Breast epithelium (tissue), 3 donors: Measurements from ENCODE around the gene RARRES2.
"Not testable (repeated sequence)": the region's sequence is repeated elsewhere in the genome, so short reads cannot be mapped to it uniquely, and the experiment has no call there.

Source experiments
- CTCF ChIP-seq, 3 donors: fragments of 450-650 bp; IDR thresholded peaks; one replicate each; pipeline ENCODE4 v1.5.1; 2016 to 2017; ENCODE audit warnings: antibody characterized with exemption in 3 of 3, mild to moderate bottlenecking in 3 of 3, moderate library complexity in 3 of 3
- POLR2A ChIP-seq: fragments of 450-650 bp; IDR thresholded peaks from one replicate; pipeline ENCODE4 v1.6.1; 2016; ENCODE audit warnings: antibody characterized with exemption, mild to moderate bottlenecking, moderate library complexity
- POLR2AphosphoS5 ChIP-seq, 3 donors: sonication (generic); formaldehyde crosslinking; IDR thresholded peaks; one replicate each; pipeline ENCODE4 v1.6.1; 2017; ENCODE audit warnings: antibody characterized with exemption in 3 of 3

DNA sequence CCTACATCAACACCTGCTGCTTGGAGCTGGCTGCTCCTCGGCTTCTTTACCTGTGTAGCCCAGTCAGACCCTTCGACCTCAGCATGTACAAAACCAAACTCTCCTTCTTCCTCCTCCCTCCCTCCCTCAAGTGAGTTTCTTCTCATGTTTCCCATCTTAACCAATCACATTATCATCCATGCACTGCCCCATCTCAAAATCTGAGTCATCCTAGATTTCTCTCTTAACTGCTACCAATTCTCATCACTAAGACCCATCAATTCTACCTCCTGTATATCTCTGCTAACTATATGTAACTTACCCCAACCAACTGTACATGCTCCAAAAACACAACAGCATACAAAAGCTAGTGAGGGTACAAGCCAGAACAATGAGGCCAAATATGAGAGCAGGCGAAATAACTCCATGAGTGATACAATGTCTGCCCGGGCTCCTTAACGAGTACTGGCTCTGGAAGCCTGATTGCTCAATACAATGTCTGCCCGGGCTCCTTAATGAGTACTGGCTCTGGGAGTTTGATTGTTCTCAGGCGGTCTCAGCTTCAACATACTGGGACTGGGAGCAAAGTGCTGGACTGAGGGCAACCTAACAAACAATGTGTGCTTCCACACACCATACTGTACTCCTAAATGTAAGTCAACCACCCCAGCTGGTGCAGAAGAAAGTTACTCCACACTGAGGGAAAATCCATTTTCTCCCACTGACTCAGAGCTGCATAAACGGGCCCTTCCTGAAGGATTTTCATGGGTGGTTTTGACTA, 36.8 kb downstream of the RARRES2 start:
- not testable (repeated sequence) for TF ChIP-seq POLR2AphosphoS5 (IDR thresholded peaks at IDR 0.05); POLR2A; CTCF (IDR thresholded peaks at IDR 0.05)
